Measurements from ENCODE around the gene KLLN. TPM values are rescaled to one million over a fixed set of nuclear protein-coding genes. Genes with fewer than 3 reads are reported as not detected.

KLLN gene
- total RNA-seq, 2 donors from 2014 or later, result 0.21 to 0.55 TPM

GRCh38 chr10:87818505-87819288 is 44.6 kb downstream of the KLLN start:
- Mint-ChIP-seq H3K4me1 (peaks cover 28% of the 10 kb centered on the region), H3K4me3 (peak overlapping the region; percentile 97), H3K27me3 (no peaks in the 10 kb centered on the region), H3K36me3 (ENCODE audit: low read depth) (no peaks in the 10 kb centered on the region), H3K27ac (peak overlapping the region; percentile 97)
- DNase-seq (peak in 2 of 3 donors; percentile 37 to 43), ATAC-seq (peak; percentile 72)
- no peaks in the 10 kb centered on the region for H3K9me3 ChIP-seq (ENCODE audit: control insufficient read depth, low read length, poor library complexity, severe bottlenecking)

GRCh38 chr10:87817609-87818504 is 45.5 kb downstream of the KLLN start, which contains the start of gene ATAD1:
Gene ATAD1 (minus strand): TSS chr10:87818226. CDS start chr10:87814599, 3,627 bp downstream.
- Mint-ChIP-seq H3K27me3 (no peaks in the 10 kb centered on the region), H3K4me3 (peak within 1 kb of the TSS; percentile 97), H3K4me1 (peaks cover 28% of the 10 kb centered on the region), H3K27ac (peak within 1 kb of the TSS; percentile 97), H3K36me3 (ENCODE audit: low read depth) (no peaks in the 10 kb centered on the region)
- no peaks in the 10 kb centered on the region for H3K9me3 ChIP-seq (ENCODE audit: control insufficient read depth, low read length, poor library complexity, severe bottlenecking)
- peak; percentile 78 to 86 (median 80) for DNase-seq
- peak; percentile 87 for ATAC-seq

GRCh38 chr10:87816898-87817608 is 46.3 kb downstream of the KLLN start:
- ATAC-seq (no peak), DNase-seq (no peak)
- Mint-ChIP-seq H3K4me1 (peaks cover 28% of the 10 kb centered on the region), H3K4me3 (peak overlapping the region; percentile 97), H3K27me3 (no peaks in the 10 kb centered on the region), H3K36me3 (ENCODE audit: low read depth) (no peaks in the 10 kb centered on the region), H3K27ac (peak overlapping the region; percentile 97)
- H3K9me3 ChIP-seq (ENCODE audit: control insufficient read depth, low read length, poor library complexity, severe bottlenecking), result no peaks in the 10 kb centered on the region

- ATAC-seq, result no peak
- peak overlapping the region; percentile 97 for H3K27ac Mint-ChIP-seq
- DNase-seq, result no peak
- peaks cover 35% of the 10 kb centered on the region for H3K4me1 Mint-ChIP-seq
- no peaks in the 10 kb centered on the region for H3K27me3 Mint-ChIP-seq
- no peaks in the 10 kb centered on the region for H3K9me3 ChIP-seq (ENCODE audit: control insufficient read depth, low read length, poor library complexity, severe bottlenecking)
- peak overlapping the region; percentile 97 for H3K4me3 Mint-ChIP-seq
- H3K36me3 Mint-ChIP-seq (ENCODE audit: low read depth), result peaks cover 5% of the 10 kb centered on the region
Observed at GRCh38 chr10:87816163-87816897, 47.0 kb downstream of the KLLN start.

Other genes with a start within 250 kb of the KLLN start
- 1 to 10 TPM in 1 of 2 donors, under 1 TPM in 1; 0.55 to 1.3 TPM for gene PAPSS2, start 203.7 kb downstream of the KLLN start, total RNA-seq
- 10 to 100 TPM; 25.1 to 32.2 TPM for gene ATAD1, start 45.3 kb downstream of the KLLN start, total RNA-seq
- gene PTEN, start 92 bp upstream of the KLLN start, total RNA-seq, result 10 to 100 TPM; 84.9 to 89.3 TPM

All from T-helper 17 cell (primary cell).